ENCODE measurements around the gene PPP2CA. TPM values are rescaled to one million over a fixed set of nuclear protein-coding genes. Genes with fewer than 3 reads are reported as not detected.
A peak's percentile ranks its signal among the peaks of the same experiment; 100 is the strongest.

PPP2CA gene
- total and polyA plus RNA-seq, 2 of the 13 experiments (the other 11 are each of a cell fraction or from before 2014, with no cell fraction given), result 82.4 to 171 TPM

DNA sequence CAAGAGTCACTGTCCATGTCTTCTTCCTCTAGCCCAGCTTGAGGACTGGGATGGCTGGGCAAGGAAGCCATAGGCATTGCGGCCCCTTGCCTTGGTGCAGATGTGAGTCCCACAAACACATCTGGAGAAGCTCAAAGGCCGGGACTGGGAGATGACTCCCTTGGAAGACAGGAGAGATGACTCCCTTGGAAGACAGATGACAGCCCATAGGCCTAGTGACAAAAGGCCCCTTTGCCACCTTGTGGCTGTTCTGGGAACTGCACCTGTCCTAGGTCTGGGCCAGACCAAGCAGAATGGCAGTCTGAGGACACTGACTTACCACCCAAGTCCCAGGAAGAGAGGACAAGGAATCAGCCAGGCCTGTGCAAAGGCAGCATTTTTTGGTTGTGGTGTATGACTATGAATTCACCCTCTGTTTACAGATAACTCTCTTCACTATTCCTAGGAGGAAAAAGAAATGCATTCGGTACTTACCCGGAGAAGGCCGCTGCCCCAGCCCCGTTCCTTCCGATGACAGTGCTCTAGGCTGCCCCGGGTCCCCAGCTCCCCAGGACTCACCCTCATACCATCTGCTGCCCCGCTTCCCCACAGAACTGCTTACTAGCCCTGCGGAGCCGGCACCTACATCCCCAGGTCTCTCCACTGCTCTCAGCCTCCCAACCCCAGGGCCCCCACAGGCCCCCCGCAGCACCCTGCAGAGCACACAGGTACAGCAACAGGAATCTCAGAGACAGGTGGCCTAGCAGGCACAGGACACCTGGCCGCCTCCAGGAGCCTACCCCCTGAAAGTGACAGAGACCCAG, 79.9 kb downstream of the PPP2CA start (continued):
- TF ChIP-seq ATRX (CRISPR knock-in tag; IDR thresholded peaks at IDR 0.05; ENCODE audit: borderline replicate concordance) (no peak), BHLHE40 (IDR thresholded peaks at IDR 0.05; ENCODE audit: low read length) (no peak; the same call in 1 of the 2 replicates), CENPT (CRISPR knock-in tag; IDR thresholded peaks at IDR 0.05; ENCODE audit: low read depth) (no peak), MIER2 (CRISPR knock-in tag; IDR thresholded peaks at IDR 0.05) (0 out of 2 replicates have a peak, but pooled peaks have one; percentile 39), ZNF350 (CRISPR knock-in tag; IDR thresholded peaks at IDR 0.05; ENCODE audit: borderline replicate concordance, low read depth) (no peak), IRX3 (CRISPR knock-in tag; IDR thresholded peaks at IDR 0.05; ENCODE audit: borderline replicate concordance, low read depth) (no peak), ZNF572 (CRISPR knock-in tag; IDR thresholded peaks at IDR 0.05) (0 out of 2 replicates have a peak, but pooled peaks have one; percentile 10), CHD2 (IDR thresholded peaks at IDR 0.05; ENCODE audit: low read depth, low read length) (no peak), KAT8 (CRISPR knock-in tag; IDR thresholded peaks at IDR 0.05) (no peak), ZNF782 (CRISPR knock-in tag; IDR thresholded peaks at IDR 0.05; ENCODE audit: borderline replicate concordance) (no peak), ZNF563 (CRISPR knock-in tag; IDR thresholded peaks at IDR 0.05) (no peak), KDM1A (CRISPR knock-in tag; IDR thresholded peaks at IDR 0.05) (no peak)
- TF ChIP-seq, protein P1, sequence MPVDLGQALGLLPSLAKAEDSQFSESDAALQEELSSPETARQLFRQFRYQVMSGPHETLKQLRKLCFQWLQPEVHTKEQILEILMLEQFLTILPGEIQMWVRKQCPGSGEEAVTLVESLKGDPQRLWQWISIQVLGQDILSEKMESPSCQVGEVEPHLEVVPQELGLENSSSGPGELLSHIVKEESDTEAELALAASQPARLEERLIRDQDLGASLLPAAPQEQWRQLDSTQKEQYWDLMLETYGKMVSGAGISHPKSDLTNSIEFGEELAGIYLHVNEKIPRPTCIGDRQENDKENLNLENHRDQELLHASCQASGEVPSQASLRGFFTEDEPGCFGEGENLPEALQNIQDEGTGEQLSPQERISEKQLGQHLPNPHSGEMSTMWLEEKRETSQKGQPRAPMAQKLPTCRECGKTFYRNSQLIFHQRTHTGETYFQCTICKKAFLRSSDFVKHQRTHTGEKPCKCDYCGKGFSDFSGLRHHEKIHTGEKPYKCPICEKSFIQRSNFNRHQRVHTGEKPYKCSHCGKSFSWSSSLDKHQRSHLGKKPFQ (CRISPR knock-in tag; IDR thresholded peaks at IDR 0.05; ENCODE audit: insufficient replicate concordance), result no peak
- TF ChIP-seq, protein P2, sequence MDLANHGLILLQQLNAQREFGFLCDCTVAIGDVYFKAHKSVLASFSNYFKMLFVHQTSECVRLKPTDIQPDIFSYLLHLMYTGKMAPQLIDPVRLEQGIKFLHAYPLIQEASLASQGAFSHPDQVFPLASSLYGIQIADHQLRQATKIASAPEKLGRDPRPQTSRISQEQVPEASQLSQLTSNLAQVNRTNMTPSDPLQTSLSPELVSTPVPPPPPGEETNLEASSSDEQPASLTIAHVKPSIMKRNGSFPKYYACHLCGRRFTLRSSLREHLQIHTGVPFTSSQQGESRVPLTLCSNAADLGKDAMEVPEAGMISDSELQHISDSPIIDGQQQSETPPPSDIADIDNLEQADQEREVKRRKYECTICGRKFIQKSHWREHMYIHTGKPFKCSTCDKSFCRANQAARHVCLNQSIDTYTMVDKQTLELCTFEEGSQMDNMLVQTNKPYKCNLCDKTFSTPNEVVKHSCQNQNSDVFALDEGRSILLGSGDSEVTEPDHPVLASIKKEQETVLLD (CRISPR knock-in tag; IDR thresholded peaks at IDR 0.05; ENCODE audit: low read depth), result no peak
- TF ChIP-seq, protein P3, sequence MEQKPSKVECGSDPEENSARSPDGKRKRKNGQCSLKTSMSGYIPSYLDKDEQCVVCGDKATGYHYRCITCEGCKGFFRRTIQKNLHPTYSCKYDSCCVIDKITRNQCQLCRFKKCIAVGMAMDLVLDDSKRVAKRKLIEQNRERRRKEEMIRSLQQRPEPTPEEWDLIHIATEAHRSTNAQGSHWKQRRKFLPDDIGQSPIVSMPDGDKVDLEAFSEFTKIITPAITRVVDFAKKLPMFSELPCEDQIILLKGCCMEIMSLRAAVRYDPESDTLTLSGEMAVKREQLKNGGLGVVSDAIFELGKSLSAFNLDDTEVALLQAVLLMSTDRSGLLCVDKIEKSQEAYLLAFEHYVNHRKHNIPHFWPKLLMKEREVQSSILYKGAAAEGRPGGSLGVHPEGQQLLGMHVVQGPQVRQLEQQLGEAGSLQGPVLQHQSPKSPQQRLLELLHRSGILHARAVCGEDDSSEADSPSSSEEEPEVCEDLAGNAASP (CRISPR knock-in tag; IDR thresholded peaks at IDR 0.05; ENCODE audit: borderline replicate concordance), result no peak
- TF ChIP-seq, protein P4, sequence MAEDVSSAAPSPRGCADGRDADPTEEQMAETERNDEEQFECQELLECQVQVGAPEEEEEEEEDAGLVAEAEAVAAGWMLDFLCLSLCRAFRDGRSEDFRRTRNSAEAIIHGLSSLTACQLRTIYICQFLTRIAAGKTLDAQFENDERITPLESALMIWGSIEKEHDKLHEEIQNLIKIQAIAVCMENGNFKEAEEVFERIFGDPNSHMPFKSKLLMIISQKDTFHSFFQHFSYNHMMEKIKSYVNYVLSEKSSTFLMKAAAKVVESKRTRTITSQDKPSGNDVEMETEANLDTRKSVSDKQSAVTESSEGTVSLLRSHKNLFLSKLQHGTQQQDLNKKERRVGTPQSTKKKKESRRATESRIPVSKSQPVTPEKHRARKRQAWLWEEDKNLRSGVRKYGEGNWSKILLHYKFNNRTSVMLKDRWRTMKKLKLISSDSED (CRISPR knock-in tag; IDR thresholded peaks at IDR 0.05), result no peak
- TF ChIP-seq, protein P5, sequence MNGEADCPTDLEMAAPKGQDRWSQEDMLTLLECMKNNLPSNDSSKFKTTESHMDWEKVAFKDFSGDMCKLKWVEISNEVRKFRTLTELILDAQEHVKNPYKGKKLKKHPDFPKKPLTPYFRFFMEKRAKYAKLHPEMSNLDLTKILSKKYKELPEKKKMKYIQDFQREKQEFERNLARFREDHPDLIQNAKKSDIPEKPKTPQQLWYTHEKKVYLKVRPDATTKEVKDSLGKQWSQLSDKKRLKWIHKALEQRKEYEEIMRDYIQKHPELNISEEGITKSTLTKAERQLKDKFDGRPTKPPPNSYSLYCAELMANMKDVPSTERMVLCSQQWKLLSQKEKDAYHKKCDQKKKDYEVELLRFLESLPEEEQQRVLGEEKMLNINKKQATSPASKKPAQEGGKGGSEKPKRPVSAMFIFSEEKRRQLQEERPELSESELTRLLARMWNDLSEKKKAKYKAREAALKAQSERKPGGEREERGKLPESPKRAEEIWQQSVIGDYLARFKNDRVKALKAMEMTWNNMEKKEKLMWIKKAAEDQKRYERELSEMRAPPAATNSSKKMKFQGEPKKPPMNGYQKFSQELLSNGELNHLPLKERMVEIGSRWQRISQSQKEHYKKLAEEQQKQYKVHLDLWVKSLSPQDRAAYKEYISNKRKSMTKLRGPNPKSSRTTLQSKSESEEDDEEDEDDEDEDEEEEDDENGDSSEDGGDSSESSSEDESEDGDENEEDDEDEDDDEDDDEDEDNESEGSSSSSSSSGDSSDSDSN (CRISPR knock-in tag; IDR thresholded peaks at IDR 0.05), result 0 out of 2 replicates have a peak, but pooled peaks have one; percentile 25
- TF ChIP-seq, protein P6, sequence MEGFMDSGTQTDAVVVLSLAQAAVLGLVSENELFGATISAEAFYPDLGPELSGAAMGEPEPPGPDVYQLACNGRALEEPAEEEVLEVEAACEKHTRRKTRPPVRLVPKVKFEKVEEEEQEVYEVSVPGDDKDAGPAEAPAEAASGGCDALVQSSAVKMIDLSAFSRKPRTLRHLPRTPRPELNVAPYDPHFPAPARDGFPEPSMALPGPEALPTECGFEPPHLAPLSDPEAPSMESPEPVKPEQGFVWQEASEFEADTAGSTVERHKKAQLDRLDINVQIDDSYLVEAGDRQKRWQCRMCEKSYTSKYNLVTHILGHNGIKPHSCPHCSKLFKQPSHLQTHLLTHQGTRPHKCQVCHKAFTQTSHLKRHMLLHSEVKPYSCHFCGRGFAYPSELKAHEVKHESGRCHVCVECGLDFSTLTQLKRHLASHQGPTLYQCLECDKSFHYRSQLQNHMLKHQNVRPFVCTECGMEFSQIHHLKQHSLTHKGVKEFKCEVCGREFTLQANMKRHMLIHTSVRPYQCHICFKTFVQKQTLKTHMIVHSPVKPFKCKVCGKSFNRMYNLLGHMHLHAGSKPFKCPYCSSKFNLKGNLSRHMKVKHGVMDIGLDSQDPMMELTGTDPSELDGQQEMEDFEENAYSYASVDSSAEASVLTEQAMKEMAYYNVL (CRISPR knock-in tag; IDR thresholded peaks at IDR 0.05; ENCODE audit: borderline replicate concordance), result no peak

All from HepG2 (cell line).